Neural crest cell (in vitro differentiated cells): Measurements from ENCODE around the gene SLC2A4RG. TPM values are rescaled to one million over a fixed set of nuclear protein-coding genes. Genes with fewer than 3 reads are reported as not detected.

Experiments used
- DNase-seq: peaks from one replicate; pipeline ENCODE4 v3.0.0; 2021; ENCODE audit warnings: low read depth, mixed read lengths, low spot score
- H3K27ac Mint-ChIP-seq: one replicate; pipeline ENCODE4 v1.8.0; 2021; ENCODE audit warnings: mild to moderate bottlenecking, mixed read lengths; ENCODE audit not compliant: unreplicated experiment
- H3K27me3 Mint-ChIP-seq: 2 replicates; pipeline ENCODE4 v1.8.0; 2021; ENCODE audit warnings: low read depth, mild to moderate bottlenecking, mixed read lengths
- H3K36me3 Mint-ChIP-seq: 2 replicates; pipeline ENCODE4 v1.8.0; 2021; ENCODE audit warnings: low read depth, mild to moderate bottlenecking, mixed read lengths
- H3K4me1 Mint-ChIP-seq: 2 replicates; pipeline ENCODE4 v1.8.0; 2021; ENCODE audit warnings: mixed read lengths
- H3K4me3 Mint-ChIP-seq: one replicate; pipeline ENCODE4 v1.8.0; 2021; ENCODE audit warnings: mild to moderate bottlenecking, mixed read lengths
- H3K9me3 Mint-ChIP-seq: 2 replicates; pipeline ENCODE4 v1.8.0; 2021; ENCODE audit warnings: mixed read lengths
- CTCF ChIP-seq: fragments of 200-600 bp; sonication (generic); conservative IDR thresholded peaks from 2 replicates; pipeline ENCODE4 v1.5.0; 2021; ENCODE audit warnings: antibody characterized with exemption, mild to moderate bottlenecking
- total RNA-seq: library from RNA; stranded (reverse); gene quantifications from 2 replicates; pipeline ENCODE4 v1.2.1, GENCODE V29; 2021

SLC2A4RG gene
- total RNA-seq, 1 donor from 2014 or later, result 79.1 TPM

DNA sequence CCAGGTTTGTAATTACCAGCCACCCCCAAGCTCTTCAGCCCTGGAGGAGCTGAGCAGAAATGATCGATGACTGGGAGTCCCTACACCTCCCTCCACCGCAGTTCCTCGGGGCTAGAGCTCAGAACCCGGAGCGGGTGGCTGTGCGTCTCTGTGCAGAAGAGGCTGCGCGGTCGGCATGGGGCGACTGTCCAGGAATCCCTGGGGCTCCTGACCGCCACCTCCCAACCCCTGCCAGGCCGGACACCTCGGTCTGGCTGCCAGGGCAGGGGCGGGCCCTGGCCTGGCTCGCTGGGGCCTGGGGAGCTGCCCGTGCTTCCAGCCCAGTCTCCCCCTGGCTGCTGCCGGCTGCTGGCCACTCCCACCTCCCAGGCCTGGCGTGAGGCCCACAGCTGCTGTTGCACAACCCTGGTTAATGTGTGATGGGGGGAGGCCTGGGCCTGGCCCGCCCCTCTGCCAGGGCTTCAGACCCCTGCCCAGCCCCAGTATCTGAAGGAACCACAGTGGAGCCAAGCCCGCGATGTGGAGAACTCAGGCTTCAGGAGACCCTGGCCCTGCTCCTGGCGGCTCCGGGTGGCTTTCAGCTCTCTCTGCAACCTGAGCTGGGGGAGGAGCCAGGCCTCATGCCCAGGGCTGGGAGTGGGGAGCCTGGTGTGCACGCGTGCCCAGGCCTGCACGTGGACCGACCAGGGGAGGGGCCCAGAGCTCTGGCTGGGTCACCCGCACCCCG lies 1.2 kb downstream of the SLC2A4RG start:
- peak; percentile 45 for DNase-seq
- Mint-ChIP-seq H3K9me3 (no peaks in the 10 kb centered on the region), H3K27me3 (peaks cover 9% of the 10 kb centered on the region), H3K36me3 (peaks cover 7% of the 10 kb centered on the region), H3K4me3 (peak overlapping the region; percentile 85), H3K4me1 (no peaks in the 10 kb centered on the region), H3K27ac (no peak overlapping the region)
- TF ChIP-seq CTCF, result peak; percentile 18

GRCh38 chr20:63741354-63741675 lies 1.7 kb downstream of the SLC2A4RG start:
- Mint-ChIP-seq H3K4me1 (no peaks in the 10 kb centered on the region), H3K27ac (no peak overlapping the region), H3K4me3 (peak overlapping the region; percentile 68), H3K36me3 (peaks cover 4% of the 10 kb centered on the region), H3K27me3 (peaks cover 5% of the 10 kb centered on the region), H3K9me3 (no peaks in the 10 kb centered on the region)
- TF ChIP-seq CTCF, result no peak
- DNase-seq, result no peak

GRCh38 chr20:63741676-63742380 lies 2.3 kb downstream of the SLC2A4RG start:
- Mint-ChIP-seq H3K27ac (no peak overlapping the region), H3K36me3 (peaks cover 4% of the 10 kb centered on the region), H3K27me3 (peaks cover 4% of the 10 kb centered on the region), H3K9me3 (no peaks in the 10 kb centered on the region), H3K4me1 (no peaks in the 10 kb centered on the region), H3K4me3 (peak overlapping the region; percentile 68)
- TF ChIP-seq CTCF, result no peak
- DNase-seq, result no peak

GRCh38 chr20:63742381-63743024 lies 2.9 kb downstream of the SLC2A4RG start:
- TF ChIP-seq CTCF, result no peak
- no peak for DNase-seq

DNA sequence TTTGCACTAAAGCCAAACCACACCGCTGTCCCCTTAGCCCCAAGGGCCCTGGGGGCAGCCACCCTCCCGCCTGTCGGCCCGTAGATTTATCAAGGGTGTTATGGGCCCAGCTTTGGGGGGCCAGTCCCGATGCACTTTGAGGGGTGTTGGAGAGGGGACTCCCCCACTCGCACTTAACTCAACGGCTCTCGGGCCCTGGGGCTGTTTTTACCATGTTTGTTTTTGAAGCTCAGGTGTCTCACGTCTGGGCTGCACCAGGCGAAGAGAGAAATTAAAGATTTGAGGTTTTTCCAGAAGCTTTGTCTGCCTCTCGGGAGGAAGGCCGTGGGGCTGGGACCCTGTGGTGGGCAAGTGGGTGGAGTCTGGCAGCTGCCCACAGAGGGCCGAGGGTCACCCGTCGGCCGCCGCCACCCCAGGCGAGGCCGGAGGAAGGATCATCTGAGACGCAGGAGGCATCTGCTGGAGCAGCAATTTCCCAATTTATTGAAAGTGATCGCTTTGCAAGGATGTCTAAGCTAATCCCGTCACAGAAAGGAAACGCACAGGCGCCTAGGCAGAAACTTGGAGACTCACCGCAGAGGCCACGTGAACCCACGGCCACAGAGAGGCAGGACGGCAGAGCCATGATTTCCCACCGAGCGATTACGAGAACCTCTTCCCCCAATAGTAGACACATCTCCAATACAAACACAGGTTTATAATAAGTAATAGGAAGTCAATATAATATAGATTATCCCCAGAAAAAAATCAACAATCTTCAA lies 3.8 kb downstream of the SLC2A4RG start:
- TF ChIP-seq CTCF, result no peak
- H3K4me1 Mint-ChIP-seq, result no peaks in the 10 kb centered on the region
- peak overlapping the region; percentile 80 for H3K4me3 Mint-ChIP-seq
- no peak overlapping the region for H3K27ac Mint-ChIP-seq
- no peaks in the 10 kb centered on the region for H3K9me3 Mint-ChIP-seq
- H3K36me3 Mint-ChIP-seq, result peaks cover 4% of the 10 kb centered on the region
- peaks cover 4% of the 10 kb centered on the region for H3K27me3 Mint-ChIP-seq
- no peak for DNase-seq

More at GRCh38 chr20:63742381-63743024, 2.9 kb downstream of the SLC2A4RG start:
- peaks cover 4% of the 10 kb centered on the region for H3K27me3 Mint-ChIP-seq
- no peaks in the 10 kb centered on the region for H3K9me3 Mint-ChIP-seq
- H3K4me3 Mint-ChIP-seq, result no peak overlapping the region
- H3K4me1 Mint-ChIP-seq, result no peaks in the 10 kb centered on the region
- H3K27ac Mint-ChIP-seq, result no peak overlapping the region
- H3K36me3 Mint-ChIP-seq, result peaks cover 4% of the 10 kb centered on the region
